ENCODE results near the gene SMAD1.

DNA sequence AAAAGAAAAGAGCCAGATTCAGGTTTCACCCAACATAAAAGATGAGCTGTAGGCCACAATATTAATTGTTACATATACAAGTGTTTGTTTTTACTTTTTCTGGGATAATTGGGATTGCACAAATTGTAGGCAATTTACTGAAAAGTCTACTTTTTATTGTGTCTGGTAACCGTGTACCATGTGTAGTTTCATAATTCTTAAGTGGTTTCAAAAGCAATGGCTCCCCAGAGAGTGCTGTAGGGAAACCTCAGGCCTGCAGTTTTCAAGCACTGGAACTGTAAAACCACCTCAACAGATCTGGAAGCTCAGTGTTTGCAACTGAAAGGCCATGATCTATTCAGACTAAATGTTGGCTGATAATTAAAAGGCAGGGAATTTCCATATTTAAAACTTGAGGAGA is 83.7 kb downstream of the SMAD1 start:
- TF ChIP-seq, protein P1, sequence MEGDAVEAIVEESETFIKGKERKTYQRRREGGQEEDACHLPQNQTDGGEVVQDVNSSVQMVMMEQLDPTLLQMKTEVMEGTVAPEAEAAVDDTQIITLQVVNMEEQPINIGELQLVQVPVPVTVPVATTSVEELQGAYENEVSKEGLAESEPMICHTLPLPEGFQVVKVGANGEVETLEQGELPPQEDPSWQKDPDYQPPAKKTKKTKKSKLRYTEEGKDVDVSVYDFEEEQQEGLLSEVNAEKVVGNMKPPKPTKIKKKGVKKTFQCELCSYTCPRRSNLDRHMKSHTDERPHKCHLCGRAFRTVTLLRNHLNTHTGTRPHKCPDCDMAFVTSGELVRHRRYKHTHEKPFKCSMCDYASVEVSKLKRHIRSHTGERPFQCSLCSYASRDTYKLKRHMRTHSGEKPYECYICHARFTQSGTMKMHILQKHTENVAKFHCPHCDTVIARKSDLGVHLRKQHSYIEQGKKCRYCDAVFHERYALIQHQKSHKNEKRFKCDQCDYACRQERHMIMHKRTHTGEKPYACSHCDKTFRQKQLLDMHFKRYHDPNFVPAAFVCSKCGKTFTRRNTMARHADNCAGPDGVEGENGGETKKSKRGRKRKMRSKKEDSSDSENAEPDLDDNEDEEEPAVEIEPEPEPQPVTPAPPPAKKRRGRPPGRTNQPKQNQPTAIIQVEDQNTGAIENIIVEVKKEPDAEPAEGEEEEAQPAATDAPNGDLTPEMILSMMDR (IDR thresholded peaks at IDR 0.05) = no peak
- TF ChIP-seq CBFB (CRISPR knock-in tag; IDR thresholded peaks at IDR 0.05; ENCODE audit: low read depth) (no peak), FOXJ3 (CRISPR knock-in tag; IDR thresholded peaks at IDR 0.05; ENCODE audit: borderline replicate concordance) (no peak), TCF7 (CRISPR knock-in tag; IDR thresholded peaks at IDR 0.05; ENCODE audit: low read depth) (no peak)
